Liver (tissue), 9 donors: ENCODE measurements around the gene KAZN. TPM values are rescaled to one million over a fixed set of nuclear protein-coding genes. Genes with fewer than 3 reads are reported as not detected.

ENCODE experiments used
- DNase-seq: peaks from one replicate; pipeline ENCODE4 v3.0.0-alpha.2; 2017; ENCODE audit warnings: low spot score
- H3K27ac ChIP-seq, 2 donors: one replicate each; pipeline ENCODE4 v1.7.0; 2013; ENCODE audit warnings: inconsistent platforms in 2 of 2, low read length in 2 of 2, control low read depth in 1 of 2, low read depth in 1 of 2, mild to moderate bottlenecking in 1 of 2
- H3K27me3 ChIP-seq, 4 donors: one replicate each; pipeline versions ENCODE4 v1.6.1 to v1.7.0; 2013; ENCODE audit warnings: low read length in 3 of 4, inconsistent platforms in 1 of 4, mild to moderate bottlenecking in 1 of 4, moderate library complexity in 1 of 4; ENCODE audit not compliant: control insufficient read depth in 4 of 4, insufficient read depth in 4 of 4
- H3K36me3 ChIP-seq, 4 donors: one replicate each; pipeline versions ENCODE4 v1.6.1 to v1.7.0; 2013; ENCODE audit warnings: low read length in 3 of 4, mild to moderate bottlenecking in 3 of 4, low read depth in 1 of 4, moderate library complexity in 1 of 4; ENCODE audit not compliant: control insufficient read depth in 4 of 4, insufficient read depth in 3 of 4
- H3K4me1 ChIP-seq, 4 donors: one replicate each; pipeline versions ENCODE4 v1.6.1 to v1.7.0; 2013; ENCODE audit warnings: low read length in 3 of 4, mild to moderate bottlenecking in 3 of 4, moderate library complexity in 1 of 4; ENCODE audit not compliant: control insufficient read depth in 4 of 4, insufficient read depth in 4 of 4
- H3K4me3 ChIP-seq, 3 donors: one replicate each; pipeline versions ENCODE4 v1.6.1 to v1.7.0; 2013; ENCODE audit warnings: low read length in 3 of 3, control low read depth in 1 of 3, low read depth in 1 of 3, mild to moderate bottlenecking in 1 of 3
- H3K9ac ChIP-seq, 2 donors: one replicate each; pipeline ENCODE4 v1.7.0; 2013; ENCODE audit warnings: low read length in 2 of 2, mild to moderate bottlenecking in 2 of 2, moderate library complexity in 2 of 2, control low read depth in 1 of 2, low read depth in 1 of 2
- H3K9me3 ChIP-seq, 4 donors: one replicate each; pipeline versions ENCODE4 v1.6.1 to v1.7.0; 2013; ENCODE audit warnings: low read length in 3 of 4; ENCODE audit not compliant: control insufficient read depth in 4 of 4
- EGR1 ChIP-seq, 2 donors: IDR thresholded peaks; 2 replicates each; pipeline ENCODE4 v1.6.1; 2016 to 2018; ENCODE audit warnings: antibody characterized with exemption in 2 of 2, low read depth in 2 of 2
- FOXA1 ChIP-seq: IDR thresholded peaks from 2 replicates; pipeline ENCODE4 v1.6.1; 2016; ENCODE audit warnings: antibody characterized with exemption
- FOXA2 ChIP-seq: IDR thresholded peaks from 2 replicates; pipeline ENCODE4 v1.6.1; 2016; ENCODE audit warnings: antibody characterized with exemption
- GABPA ChIP-seq, 2 donors: IDR thresholded peaks in 1 of 2; conservative IDR thresholded peaks in 1 of 2; 2 replicates each; pipeline ENCODE4 v1.6.1; 2016; ENCODE audit warnings: antibody characterized with exemption in 2 of 2, mild to moderate bottlenecking in 1 of 2, moderate library complexity in 1 of 2
- HNF4A ChIP-seq, 2 donors: conservative IDR thresholded peaks; 2 replicates each; pipeline ENCODE4 v1.6.1; 2016; ENCODE audit warnings: antibody characterized with exemption in 2 of 2, mild to moderate bottlenecking in 2 of 2
- HNF4G ChIP-seq: IDR thresholded peaks from 2 replicates; pipeline ENCODE4 v1.6.1; 2016; ENCODE audit warnings: antibody characterized with exemption
- JUND ChIP-seq, 2 donors: IDR thresholded peaks; 2 replicates each; pipeline ENCODE4 v1.6.1; 2016; ENCODE audit warnings: antibody characterized with exemption in 2 of 2
- NR2F2 ChIP-seq: IDR thresholded peaks from 2 replicates; pipeline ENCODE4 v1.6.1; 2016; ENCODE audit warnings: antibody characterized with exemption
- RAD21 ChIP-seq, 2 donors: IDR thresholded peaks; 2 replicates each; pipeline ENCODE4 v1.6.1; 2016; ENCODE audit warnings: antibody characterized with exemption in 2 of 2, mild to moderate bottlenecking in 2 of 2
- RXRA ChIP-seq, 2 donors: IDR thresholded peaks; 2 replicates each; pipeline ENCODE4 v1.6.1; 2017 to 2018; ENCODE audit warnings: antibody characterized with exemption in 2 of 2, mild to moderate bottlenecking in 1 of 2
- SP1 ChIP-seq: IDR thresholded peaks from 2 replicates; pipeline ENCODE4 v1.6.1; 2018; ENCODE audit warnings: antibody characterized with exemption, mild to moderate bottlenecking
- TAF1 ChIP-seq: conservative IDR thresholded peaks from 2 replicates; pipeline ENCODE4 v1.6.1; 2016; ENCODE audit warnings: antibody characterized with exemption, mild to moderate bottlenecking
- YY1 ChIP-seq: IDR thresholded peaks from 2 replicates; pipeline ENCODE4 v1.6.1; 2016; ENCODE audit warnings: antibody characterized with exemption, mild to moderate bottlenecking
- WGBS: extraction: QIAGEN DNeasy Blood & Tissue Kit; methylation state at CpG from one replicate; pipeline ENCODE4 v1.1.7; 2013; 5-methylcytosine and 5-hydroxymethylcytosine counted together
- polyA plus RNA-seq, 2 donors: library from polyadenylated mRNA; stranded (reverse) in 1 of 2; unstranded in 1 of 2; fragments of 200-250 nt in 1 of 2; fragments of >200 nt in 1 of 2; fragmentation: Nextera tagmentation in 1 of 2; extraction: Ambion mirVana in 1 of 2; gene quantifications; one replicate each; pipeline versions ENCODE4 v1.2.1 to v1.2.3, GENCODE V29; 2013 to 2015
- total RNA-seq, 2 donors: library from RNA; depleted of rRNA; stranded (reverse); fragments of >200 nt; gene quantifications; one replicate each; pipeline ENCODE4 v1.2.3, GENCODE V29; 2014
- TF ChIP-seq, protein P1 (sequence below): fragments of 150-350 bp; IDR thresholded peaks from 2 replicates; pipeline ENCODE4 v1.5.1; 2017; ENCODE audit warnings: improper control_type of control experiment, low read depth, low read length; ENCODE audit not compliant: missing input control
- TF ChIP-seq, protein P2 (sequence below): IDR thresholded peaks from 2 replicates; pipeline ENCODE4 v1.6.1; 2016; ENCODE audit warnings: antibody characterized with exemption
- TF ChIP-seq, protein P3 (sequence below): IDR thresholded peaks from 2 replicates; pipeline ENCODE4 v1.6.1; 2016; ENCODE audit warnings: antibody characterized with exemption, mild to moderate bottlenecking
- TF ChIP-seq, protein P4 (sequence below): IDR thresholded peaks from 2 replicates; pipeline ENCODE4 v1.6.1; 2016; ENCODE audit warnings: antibody characterized with exemption
- TF ChIP-seq, protein P5 (sequence below): IDR thresholded peaks from 2 replicates; pipeline ENCODE4 v1.6.1; 2016; ENCODE audit warnings: antibody characterized with exemption
- donor health status: healthy.
- donor health status: healthy.
- donor health status: healthy.
- donor health status: healthy.
- donor health status: healthy.

Gene KAZN
- total and polyA plus RNA-seq, 4 donors: 1.9 to 6.9 (median 2.4) TPM

DNA sequence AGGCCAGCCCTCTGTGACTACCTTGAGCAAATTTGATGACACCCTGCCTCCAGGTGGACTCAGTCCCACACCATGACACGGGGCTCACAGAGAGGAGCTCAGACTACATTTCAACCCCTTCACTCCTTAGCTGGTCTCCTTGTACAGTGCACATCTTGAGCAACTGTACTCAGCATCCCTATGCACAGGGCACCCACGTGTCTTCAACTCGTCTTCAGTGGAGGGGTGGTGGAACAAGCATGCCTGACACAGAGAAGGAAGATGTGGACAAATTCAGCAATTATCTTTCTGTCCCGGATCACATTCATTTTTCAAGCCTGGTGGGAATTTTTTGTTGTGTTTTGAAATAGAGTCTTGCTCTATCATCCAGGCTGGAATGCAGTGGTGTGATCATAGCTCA is 213.7 kb downstream of the KAZN start:
- H3K36me3 ChIP-seq: no peaks in the 10 kb centered on the region
- H3K9ac ChIP-seq: no peak overlapping the region
- H3K4me1 ChIP-seq: no peaks in the 10 kb centered on the region
- H3K27ac ChIP-seq: no peak overlapping the region
- peaks cover 0 to 4% (median 0%) of the 10 kb centered on the region in 4 donors for H3K27me3 ChIP-seq
- 85% methylated on average over 4 of the region's 4 CpGs for WGBS
- peaks cover 1 to 9% (median 5%) of the 10 kb centered on the region in 4 donors for H3K9me3 ChIP-seq
- H3K4me3 ChIP-seq: no peak overlapping the region
- no peak for DNase-seq
- TF ChIP-seq NR2F2 (no peak), FOXA2 (no peak), HNF4G (no peak), TAF1 (no peak), EGR1 (IDR thresholded peaks at IDR 0.05; ENCODE audit: low read depth in 2 of 2) (no peak), JUND (IDR thresholded peaks at IDR 0.05) (no peak), SP1 (no peak), HNF4A (conservative IDR thresholded peaks at IDR 0.05) (no peak), RXRA (IDR thresholded peaks at IDR 0.05) (no peak), GABPA (IDR thresholded peaks at IDR 0.05 in 1 of 2, conservative IDR thresholded peaks at IDR 0.05 in 1 of 2) (no peak), FOXA1 (no peak), YY1 (no peak), RAD21 (IDR thresholded peaks at IDR 0.05) (no peak)
- TF ChIP-seq, protein P1, sequence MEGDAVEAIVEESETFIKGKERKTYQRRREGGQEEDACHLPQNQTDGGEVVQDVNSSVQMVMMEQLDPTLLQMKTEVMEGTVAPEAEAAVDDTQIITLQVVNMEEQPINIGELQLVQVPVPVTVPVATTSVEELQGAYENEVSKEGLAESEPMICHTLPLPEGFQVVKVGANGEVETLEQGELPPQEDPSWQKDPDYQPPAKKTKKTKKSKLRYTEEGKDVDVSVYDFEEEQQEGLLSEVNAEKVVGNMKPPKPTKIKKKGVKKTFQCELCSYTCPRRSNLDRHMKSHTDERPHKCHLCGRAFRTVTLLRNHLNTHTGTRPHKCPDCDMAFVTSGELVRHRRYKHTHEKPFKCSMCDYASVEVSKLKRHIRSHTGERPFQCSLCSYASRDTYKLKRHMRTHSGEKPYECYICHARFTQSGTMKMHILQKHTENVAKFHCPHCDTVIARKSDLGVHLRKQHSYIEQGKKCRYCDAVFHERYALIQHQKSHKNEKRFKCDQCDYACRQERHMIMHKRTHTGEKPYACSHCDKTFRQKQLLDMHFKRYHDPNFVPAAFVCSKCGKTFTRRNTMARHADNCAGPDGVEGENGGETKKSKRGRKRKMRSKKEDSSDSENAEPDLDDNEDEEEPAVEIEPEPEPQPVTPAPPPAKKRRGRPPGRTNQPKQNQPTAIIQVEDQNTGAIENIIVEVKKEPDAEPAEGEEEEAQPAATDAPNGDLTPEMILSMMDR: no peak
- TF ChIP-seq, protein P2, sequence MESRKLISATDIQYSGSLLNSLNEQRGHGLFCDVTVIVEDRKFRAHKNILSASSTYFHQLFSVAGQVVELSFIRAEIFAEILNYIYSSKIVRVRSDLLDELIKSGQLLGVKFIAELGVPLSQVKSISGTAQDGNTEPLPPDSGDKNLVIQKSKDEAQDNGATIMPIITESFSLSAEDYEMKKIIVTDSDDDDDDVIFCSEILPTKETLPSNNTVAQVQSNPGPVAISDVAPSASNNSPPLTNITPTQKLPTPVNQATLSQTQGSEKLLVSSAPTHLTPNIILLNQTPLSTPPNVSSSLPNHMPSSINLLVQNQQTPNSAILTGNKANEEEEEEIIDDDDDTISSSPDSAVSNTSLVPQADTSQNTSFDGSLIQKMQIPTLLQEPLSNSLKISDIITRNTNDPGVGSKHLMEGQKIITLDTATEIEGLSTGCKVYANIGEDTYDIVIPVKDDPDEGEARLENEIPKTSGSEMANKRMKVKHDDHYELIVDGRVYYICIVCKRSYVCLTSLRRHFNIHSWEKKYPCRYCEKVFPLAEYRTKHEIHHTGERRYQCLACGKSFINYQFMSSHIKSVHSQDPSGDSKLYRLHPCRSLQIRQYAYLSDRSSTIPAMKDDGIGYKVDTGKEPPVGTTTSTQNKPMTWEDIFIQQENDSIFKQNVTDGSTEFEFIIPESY: no peak
- TF ChIP-seq, protein P3, sequence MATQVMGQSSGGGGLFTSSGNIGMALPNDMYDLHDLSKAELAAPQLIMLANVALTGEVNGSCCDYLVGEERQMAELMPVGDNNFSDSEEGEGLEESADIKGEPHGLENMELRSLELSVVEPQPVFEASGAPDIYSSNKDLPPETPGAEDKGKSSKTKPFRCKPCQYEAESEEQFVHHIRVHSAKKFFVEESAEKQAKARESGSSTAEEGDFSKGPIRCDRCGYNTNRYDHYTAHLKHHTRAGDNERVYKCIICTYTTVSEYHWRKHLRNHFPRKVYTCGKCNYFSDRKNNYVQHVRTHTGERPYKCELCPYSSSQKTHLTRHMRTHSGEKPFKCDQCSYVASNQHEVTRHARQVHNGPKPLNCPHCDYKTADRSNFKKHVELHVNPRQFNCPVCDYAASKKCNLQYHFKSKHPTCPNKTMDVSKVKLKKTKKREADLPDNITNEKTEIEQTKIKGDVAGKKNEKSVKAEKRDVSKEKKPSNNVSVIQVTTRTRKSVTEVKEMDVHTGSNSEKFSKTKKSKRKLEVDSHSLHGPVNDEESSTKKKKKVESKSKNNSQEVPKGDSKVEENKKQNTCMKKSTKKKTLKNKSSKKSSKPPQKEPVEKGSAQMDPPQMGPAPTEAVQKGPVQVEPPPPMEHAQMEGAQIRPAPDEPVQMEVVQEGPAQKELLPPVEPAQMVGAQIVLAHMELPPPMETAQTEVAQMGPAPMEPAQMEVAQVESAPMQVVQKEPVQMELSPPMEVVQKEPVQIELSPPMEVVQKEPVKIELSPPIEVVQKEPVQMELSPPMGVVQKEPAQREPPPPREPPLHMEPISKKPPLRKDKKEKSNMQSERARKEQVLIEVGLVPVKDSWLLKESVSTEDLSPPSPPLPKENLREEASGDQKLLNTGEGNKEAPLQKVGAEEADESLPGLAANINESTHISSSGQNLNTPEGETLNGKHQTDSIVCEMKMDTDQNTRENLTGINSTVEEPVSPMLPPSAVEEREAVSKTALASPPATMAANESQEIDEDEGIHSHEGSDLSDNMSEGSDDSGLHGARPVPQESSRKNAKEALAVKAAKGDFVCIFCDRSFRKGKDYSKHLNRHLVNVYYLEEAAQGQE: no peak
- TF ChIP-seq, protein P4, sequence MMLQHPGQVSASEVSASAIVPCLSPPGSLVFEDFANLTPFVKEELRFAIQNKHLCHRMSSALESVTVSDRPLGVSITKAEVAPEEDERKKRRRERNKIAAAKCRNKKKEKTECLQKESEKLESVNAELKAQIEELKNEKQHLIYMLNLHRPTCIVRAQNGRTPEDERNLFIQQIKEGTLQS: no peak
- TF ChIP-seq, protein P5, sequence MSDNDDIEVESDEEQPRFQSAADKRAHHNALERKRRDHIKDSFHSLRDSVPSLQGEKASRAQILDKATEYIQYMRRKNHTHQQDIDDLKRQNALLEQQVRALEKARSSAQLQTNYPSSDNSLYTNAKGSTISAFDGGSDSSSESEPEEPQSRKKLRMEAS: no peak
